K562 (cell line): ENCODE results near the gene DPEP1. TPM values are rescaled to one million over a fixed set of nuclear protein-coding genes. Genes with fewer than 3 reads are reported as not detected.

Source experiments
- CBFA2T2 ChIP-seq: fragments of 450-650 bp; conservative IDR thresholded peaks from 2 replicates; pipeline ENCODE4 v1.6.1; 2017; ENCODE audit warnings: mild to moderate bottlenecking
- EP400 ChIP-seq: fragments of 450-650 bp; IDR thresholded peaks from 2 replicates; pipeline ENCODE4 v1.6.1; 2017; ENCODE audit warnings: antibody characterized with exemption, mild to moderate bottlenecking, moderate library complexity
- GTF2A2 ChIP-seq: IDR thresholded peaks from 2 replicates; pipeline ENCODE4 v1.6.1; 2016; ENCODE audit warnings: mild to moderate bottlenecking, missing genetic modification characterization, missing compliant biosample characterization
- HEY1 ChIP-seq: fragments of 250-450 bp; sonication (Bioruptor Pico); IDR thresholded peaks from 2 replicates; pipeline ENCODE4 v1.5.0; 2020; ENCODE audit warnings: mild to moderate bottlenecking, moderate library complexity, borderline replicate concordance
- HMG20A ChIP-seq: fragments of 450-650 bp; formaldehyde crosslinking; conservative IDR thresholded peaks from 2 replicates; pipeline ENCODE4 v1.4.0; 2020; ENCODE audit warnings: mild to moderate bottlenecking, mixed read lengths
- L3MBTL2 ChIP-seq: fragments of 450-650 bp; IDR thresholded peaks from 2 replicates; pipeline ENCODE4 v1.6.1; 2016; ENCODE audit warnings: mild to moderate bottlenecking, moderate library complexity
- NCOR1 ChIP-seq: fragments of 450-650 bp; IDR thresholded peaks from 2 replicates; pipeline ENCODE4 v1.6.1; 2016; ENCODE audit warnings: mild to moderate bottlenecking, moderate library complexity
- POLR2AphosphoS5 ChIP-seq: IDR thresholded peaks from 2 replicates; pipeline ENCODE4 v1.6.1; 2011; ENCODE audit warnings: mild to moderate bottlenecking, low read depth, low read length, moderate library complexity; ENCODE audit not compliant: control insufficient read depth, insufficient read depth
- RUNX1 ChIP-seq: sonication (generic); IDR thresholded peaks from 2 replicates; pipeline ENCODE4 v1.6.1; 2016; ENCODE audit warnings: antibody characterized with exemption, low read depth
- SLC30A9 ChIP-seq: fragments of 250-450 bp; sonication (Bioruptor Pico); IDR thresholded peaks from 2 replicates; pipeline ENCODE4 v1.8.0; 2022; ENCODE audit warnings: mild to moderate bottlenecking, moderate library complexity
- SMARCC2 ChIP-seq: fragments of 450-650 bp; IDR thresholded peaks from 2 replicates; pipeline ENCODE4 v1.6.1; 2017; ENCODE audit warnings: antibody characterized with exemption, moderate library complexity, mild to moderate bottlenecking, low read depth
- SREBF2 ChIP-seq: sonication (generic); formaldehyde crosslinking; IDR thresholded peaks from 2 replicates; pipeline ENCODE4 v1.4.0; 2020; ENCODE audit warnings: mild to moderate bottlenecking, missing genetic modification reagents
- U2AF2 ChIP-seq: fragments of 200-400 bp; formaldehyde crosslinking; optimal IDR thresholded peaks from 2 replicates; pipeline ENCODE3; 2017; ENCODE audit warnings: low read depth, mild to moderate bottlenecking, low read length
- ZKSCAN8 ChIP-seq: fragments of 200-800 bp; sonication (Bioruptor generic); IDR thresholded peaks from 2 replicates; pipeline ENCODE4 v1.6.1; 2016; ENCODE audit warnings: missing genetic modification characterization, missing compliant biosample characterization
- polyA plus RNA-seq, 8 experiments: library from polyadenylated mRNA; depleted of rRNA in 4 of 8; stranded (reverse) in 5 of 8; unstranded in 3 of 8; fragments of >200 nt; fragmentation: Nextera tagmentation in 2 of 8; fragmentation: Illumina TruSeq in 1 of 8; extraction: Ambion mirVana in 2 of 8; extraction: Trizol in 1 of 8; gene quantifications; 2 replicates each; pipeline versions ENCODE4 v1.2.1 to v1.2.3, GENCODE V29; 2011 to 2014; ENCODE audit warnings: inconsistent platforms in 1 of 8, missing spikeins in 1 of 8
- total RNA-seq, 7 experiments: library from RNA; depleted of rRNA in 6 of 7; stranded (reverse); fragments of >200 nt in 6 of 7; fragmentation: Illumina TruSeq in 2 of 7; extraction: Trizol in 2 of 7; gene quantifications; 2 replicates each; pipeline versions ENCODE4 v1.2.1 to v1.2.3, GENCODE V29; 2011 to 2021; ENCODE audit warnings: low replicate concordance in 1 of 7
- TF ChIP-seq, protein P1 (sequence below): fragments of 450-650 bp; IDR thresholded peaks from 2 replicates; pipeline ENCODE4 v1.6.1; 2016; ENCODE audit warnings: low read depth, mild to moderate bottlenecking, moderate library complexity
- TF ChIP-seq, protein P2 (sequence below): sonication (generic); formaldehyde crosslinking; IDR thresholded peaks from 2 replicates; pipeline ENCODE4 v1.8.1; 2023; ENCODE audit warnings: mild to moderate bottlenecking, missing genetic modification reagents
- TF ChIP-seq, protein P3 (sequence below): fragments of 250-450 bp; sonication (Bioruptor Pico); IDR thresholded peaks from 2 replicates; pipeline ENCODE4 v1.9.0; 2021; ENCODE audit warnings: mild to moderate bottlenecking, inconsistent platforms
- TF ChIP-seq, protein P4 (sequence below): fragments of 450-650 bp; conservative IDR thresholded peaks from 2 replicates; pipeline ENCODE4 v1.6.1; 2016; ENCODE audit warnings: missing genetic modification characterization, low read depth, mild to moderate bottlenecking, control low read depth, missing compliant biosample characterization
- TF ChIP-seq, protein P5 (sequence below): fragments of 250-450 bp; sonication (Bioruptor Pico); IDR thresholded peaks from 2 replicates; pipeline ENCODE4 v1.5.0; 2021

The DPEP1 gene
- total and polyA plus RNA-seq, 9 of the 15 experiments (the other 6 are each of a cell fraction or from before 2014, with no cell fraction given): 0.14 to 0.31 (median 0.20) TPM; not detected in 6

DNA sequence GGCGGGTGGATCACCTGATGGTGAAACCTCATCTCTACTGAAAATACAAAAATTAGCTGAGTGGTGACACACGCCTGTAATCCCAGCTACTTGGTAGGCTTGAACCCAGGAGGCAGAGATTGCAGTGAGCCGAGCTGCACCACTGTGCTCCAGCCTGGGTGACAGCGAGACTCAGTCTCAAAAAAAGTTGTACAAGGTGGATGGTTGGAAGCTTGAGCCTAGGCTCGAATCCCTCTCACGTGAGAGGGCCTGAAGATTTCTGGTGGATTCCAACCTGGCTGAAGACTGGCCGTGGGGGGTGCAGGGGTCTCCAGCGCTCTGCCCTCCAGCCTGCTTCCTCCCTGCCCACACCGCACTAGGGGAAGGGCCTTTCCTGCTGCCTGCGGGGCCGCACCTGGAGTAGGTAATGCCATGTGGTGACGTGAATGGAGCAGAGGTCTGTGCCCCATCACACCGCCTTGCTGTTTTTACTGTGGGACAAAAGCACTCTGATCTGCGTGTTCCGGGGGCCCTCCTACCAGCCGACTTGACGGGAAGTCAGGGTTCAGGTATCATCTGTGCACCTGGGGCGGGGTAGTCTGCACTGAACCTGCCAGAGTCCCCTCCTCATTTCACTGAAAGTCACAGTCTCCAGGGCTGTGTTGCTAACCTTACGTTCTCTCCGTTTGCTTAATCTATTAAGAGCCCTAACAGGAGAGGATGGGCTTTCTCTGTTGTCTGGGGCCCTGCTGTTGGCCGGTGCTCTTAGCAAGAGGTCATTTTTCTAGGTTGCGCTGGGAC is 48.8 kb upstream of the DPEP1 start (continued):
- TF ChIP-seq ZKSCAN8 (CRISPR knock-in tag): no peak
- TF ChIP-seq SMARCC2: no peak
- TF ChIP-seq EP400: no peak
- TF ChIP-seq, protein P1, sequence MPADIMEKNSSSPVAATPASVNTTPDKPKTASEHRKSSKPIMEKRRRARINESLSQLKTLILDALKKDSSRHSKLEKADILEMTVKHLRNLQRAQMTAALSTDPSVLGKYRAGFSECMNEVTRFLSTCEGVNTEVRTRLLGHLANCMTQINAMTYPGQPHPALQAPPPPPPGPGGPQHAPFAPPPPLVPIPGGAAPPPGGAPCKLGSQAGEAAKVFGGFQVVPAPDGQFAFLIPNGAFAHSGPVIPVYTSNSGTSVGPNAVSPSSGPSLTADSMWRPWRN: no peak
- peak; percentile 36 for TF ChIP-seq POLR2AphosphoS5
- no peak for TF ChIP-seq GTF2A2
- TF ChIP-seq, protein P2, sequence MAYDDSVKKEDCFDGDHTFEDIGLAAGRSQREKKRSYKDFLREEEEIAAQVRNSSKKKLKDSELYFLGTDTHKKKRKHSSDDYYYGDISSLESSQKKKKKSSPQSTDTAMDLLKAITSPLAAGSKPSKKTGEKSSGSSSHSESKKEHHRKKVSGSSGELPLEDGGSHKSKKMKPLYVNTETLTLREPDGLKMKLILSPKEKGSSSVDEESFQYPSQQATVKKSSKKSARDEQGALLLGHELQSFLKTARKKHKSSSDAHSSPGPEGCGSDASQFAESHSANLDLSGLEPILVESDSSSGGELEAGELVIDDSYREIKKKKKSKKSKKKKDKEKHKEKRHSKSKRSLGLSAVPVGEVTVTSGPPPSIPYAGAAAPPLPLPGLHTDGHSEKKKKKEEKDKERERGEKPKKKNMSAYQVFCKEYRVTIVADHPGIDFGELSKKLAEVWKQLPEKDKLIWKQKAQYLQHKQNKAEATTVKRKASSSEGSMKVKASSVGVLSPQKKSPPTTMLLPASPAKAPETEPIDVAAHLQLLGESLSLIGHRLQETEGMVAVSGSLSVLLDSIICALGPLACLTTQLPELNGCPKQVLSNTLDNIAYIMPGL: no peak
- TF ChIP-seq, protein P3, sequence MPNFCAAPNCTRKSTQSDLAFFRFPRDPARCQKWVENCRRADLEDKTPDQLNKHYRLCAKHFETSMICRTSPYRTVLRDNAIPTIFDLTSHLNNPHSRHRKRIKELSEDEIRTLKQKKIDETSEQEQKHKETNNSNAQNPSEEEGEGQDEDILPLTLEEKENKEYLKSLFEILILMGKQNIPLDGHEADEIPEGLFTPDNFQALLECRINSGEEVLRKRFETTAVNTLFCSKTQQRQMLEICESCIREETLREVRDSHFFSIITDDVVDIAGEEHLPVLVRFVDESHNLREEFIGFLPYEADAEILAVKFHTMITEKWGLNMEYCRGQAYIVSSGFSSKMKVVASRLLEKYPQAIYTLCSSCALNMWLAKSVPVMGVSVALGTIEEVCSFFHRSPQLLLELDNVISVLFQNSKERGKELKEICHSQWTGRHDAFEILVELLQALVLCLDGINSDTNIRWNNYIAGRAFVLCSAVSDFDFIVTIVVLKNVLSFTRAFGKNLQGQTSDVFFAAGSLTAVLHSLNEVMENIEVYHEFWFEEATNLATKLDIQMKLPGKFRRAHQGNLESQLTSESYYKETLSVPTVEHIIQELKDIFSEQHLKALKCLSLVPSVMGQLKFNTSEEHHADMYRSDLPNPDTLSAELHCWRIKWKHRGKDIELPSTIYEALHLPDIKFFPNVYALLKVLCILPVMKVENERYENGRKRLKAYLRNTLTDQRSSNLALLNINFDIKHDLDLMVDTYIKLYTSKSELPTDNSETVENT: peak; percentile 39; the same call in 1 of the 2 replicates
- TF ChIP-seq HMG20A (CRISPR knock-in tag): no peak
- TF ChIP-seq SLC30A9 (CRISPR knock-in tag): no peak
- TF ChIP-seq L3MBTL2: no peak
- peak; percentile 61; the same call in 1 of the 2 replicates for TF ChIP-seq RUNX1
- no peak for TF ChIP-seq HEY1 (CRISPR knock-in tag)
- TF ChIP-seq CBFA2T2: no peak
- 0 out of 2 replicates have a peak, but pooled peaks have one; percentile 76 for TF ChIP-seq SREBF2 (CRISPR knock-in tag)
- TF ChIP-seq U2AF2: no peak
- TF ChIP-seq, protein P4, sequence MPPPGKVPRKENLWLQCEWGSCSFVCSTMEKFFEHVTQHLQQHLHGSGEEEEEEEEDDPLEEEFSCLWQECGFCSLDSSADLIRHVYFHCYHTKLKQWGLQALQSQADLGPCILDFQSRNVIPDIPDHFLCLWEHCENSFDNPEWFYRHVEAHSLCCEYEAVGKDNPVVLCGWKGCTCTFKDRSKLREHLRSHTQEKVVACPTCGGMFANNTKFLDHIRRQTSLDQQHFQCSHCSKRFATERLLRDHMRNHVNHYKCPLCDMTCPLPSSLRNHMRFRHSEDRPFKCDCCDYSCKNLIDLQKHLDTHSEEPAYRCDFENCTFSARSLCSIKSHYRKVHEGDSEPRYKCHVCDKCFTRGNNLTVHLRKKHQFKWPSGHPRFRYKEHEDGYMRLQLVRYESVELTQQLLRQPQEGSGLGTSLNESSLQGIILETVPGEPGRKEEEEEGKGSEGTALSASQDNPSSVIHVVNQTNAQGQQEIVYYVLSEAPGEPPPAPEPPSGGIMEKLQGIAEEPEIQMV: no peak
- TF ChIP-seq NCOR1: 0 out of 2 replicates have a peak, but pooled peaks have one; percentile 4
- TF ChIP-seq, protein P5, sequence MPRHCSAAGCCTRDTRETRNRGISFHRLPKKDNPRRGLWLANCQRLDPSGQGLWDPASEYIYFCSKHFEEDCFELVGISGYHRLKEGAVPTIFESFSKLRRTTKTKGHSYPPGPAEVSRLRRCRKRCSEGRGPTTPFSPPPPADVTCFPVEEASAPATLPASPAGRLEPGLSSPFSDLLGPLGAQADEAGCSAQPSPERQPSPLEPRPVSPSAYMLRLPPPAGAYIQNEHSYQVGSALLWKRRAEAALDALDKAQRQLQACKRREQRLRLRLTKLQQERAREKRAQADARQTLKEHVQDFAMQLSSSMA (CRISPR knock-in tag): no peak
